ENCODE results near the gene TNFRSF4.

TNFRSF4 gene

DNA sequence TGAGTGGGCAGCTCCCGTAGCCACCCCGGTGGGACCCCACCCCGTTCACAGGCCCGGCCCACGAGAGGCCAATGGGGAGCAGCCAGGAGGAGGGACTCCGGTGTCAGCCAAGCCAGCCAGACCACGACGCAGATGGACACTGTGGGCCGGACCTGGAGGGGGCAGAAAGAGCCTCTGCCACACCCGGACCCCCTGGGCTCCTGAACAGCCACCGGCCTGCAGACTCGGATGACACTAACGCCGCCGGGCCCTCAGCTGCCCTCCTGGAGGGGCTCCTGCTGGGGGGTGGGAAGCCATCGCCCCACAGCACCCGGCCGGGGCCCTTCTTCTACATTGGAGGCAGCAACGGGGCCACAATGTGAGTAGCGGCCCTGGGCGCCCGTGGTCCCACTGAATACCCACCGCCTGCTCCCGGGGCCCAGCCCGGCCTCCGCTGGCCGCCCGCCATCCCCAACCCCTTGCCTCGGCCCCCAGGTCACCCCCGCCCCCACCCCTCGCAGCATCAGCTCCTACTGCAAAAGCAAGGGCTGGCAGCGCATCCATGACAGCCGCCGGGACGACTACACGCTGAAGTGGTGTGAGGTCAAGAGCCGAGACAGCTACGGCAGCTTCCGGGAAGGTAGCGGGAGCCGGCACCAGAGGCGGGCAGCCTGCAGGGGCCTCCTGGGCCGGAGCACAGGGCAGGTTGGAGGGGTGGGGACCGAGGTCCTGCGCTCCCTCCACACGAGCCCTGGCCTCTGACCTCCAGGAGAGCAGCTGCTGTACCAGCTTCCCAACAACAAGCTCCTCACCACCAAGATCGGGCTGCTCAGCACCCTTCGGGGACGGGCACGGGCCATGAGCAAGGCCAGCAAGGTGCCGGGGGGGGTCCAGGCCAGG is 33.7 kb downstream of the TNFRSF4 start:
- no peak for DNase-seq

DNA sequence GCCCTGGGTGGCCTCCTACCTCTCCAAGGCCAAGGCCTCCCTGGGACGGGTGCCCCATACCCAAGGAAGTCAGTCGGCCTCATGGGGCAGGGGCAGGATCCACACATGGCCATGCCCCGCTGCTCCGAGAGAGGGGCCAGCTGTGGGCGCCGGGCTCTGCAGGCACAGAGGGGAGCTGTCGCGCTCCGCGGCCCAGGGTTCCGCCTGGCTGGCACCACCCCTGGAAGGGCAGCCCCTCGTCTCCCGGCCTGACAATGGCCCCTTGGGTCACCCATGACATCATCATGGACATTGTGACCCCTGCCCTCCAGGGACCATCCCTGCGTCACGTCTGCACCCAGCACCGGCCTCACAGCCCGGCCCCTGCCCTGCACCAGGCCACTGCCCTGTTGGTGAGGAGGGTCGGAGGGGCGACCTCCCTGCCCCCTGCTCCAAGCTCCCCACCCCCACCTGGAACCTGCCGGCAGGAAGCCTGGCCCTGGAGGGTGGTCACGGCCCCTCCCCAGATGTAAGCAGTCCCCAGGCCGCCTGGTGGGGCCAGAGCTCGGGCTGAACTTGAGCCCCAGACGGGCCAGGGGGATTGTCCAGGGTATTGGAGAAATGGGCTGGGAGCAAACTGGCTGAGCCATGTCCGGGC is 34.5 kb downstream of the TNFRSF4 start:
- no peak for DNase-seq

DNA sequence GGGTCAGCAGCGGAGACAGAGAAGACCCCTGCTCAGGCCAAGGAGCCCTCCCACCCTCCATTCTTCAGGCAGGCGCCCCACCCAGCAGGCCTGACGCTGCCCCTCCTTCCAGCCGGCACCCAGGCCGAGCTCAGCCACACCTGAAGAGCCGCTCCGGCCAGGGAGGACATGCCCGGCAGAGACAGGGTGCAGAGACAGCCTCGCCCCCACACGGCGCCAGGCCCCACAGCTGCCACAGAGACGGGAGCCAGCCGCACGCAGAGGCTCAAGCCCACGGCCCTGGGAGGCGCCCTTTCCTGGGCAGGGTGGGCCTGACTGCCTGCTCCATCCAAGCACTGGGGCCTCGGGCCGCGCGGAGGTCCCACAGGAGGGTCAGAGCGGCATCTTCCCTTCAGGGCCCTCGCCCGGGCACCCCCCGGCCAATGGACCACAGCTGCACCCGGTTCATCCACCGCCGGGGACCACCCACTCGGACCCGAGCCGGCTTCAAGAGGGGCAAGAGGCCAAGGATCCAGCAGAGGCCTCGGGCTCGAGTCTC is 35.1 kb downstream of the TNFRSF4 start:
- no peak for DNase-seq

DNA sequence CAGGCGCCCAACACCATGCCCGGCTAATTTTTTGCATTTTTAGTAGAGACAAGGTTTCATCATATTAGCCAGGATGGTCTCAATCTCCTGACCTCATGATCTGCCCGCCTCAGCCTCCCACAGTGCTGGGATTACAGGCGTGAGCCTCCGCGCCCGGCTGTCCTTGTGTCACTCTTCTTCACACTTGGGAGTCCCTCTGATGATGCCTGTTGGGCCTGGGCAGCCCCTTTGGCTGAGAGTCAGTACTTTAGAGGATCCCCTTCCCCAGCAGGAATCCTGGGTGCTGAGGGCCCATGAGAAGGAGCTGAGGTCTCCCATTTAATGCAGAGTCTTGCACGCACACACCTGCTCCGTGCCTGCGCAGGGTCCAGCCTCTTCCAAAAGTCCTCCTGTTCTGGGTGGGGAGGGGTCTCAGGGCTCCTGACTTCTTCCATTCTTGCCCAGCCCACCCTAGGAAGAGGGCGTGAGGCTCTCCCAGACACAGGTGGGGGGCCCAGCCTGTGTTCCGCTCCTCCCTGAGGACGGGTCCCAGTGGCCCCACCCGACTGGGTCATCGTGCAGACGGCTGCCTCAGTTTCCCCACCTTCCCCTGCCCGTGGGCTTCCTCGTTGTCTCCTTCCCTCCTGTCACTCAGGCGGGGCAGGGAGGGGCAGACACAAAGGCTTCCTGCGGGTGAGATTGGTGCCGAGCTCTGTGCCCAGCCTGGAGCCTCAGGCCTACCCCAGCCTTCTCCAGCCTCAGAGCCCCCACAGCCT is 36.3 kb downstream of the TNFRSF4 start:
- no peak for DNase-seq

DNA sequence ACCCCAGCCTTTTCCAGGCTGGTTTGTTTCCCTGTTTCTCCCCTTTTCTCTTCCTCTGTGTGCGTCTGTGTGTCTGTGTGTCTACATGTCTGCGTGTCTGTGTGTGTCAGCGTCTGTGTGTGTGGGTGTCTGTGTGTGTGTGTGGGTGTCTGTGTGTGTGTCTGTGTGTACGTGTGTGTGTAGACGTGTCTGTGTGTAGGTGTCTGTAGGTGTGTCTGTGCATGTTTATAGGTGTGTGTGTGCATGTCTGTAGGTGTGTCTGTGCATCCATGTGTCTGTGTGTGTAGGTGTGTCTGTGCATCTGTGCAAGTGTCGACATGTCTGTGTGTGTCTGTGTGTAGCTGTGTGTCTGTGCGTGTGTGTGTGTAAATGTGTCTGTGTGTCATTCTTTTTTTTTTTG is 37.0 kb downstream of the TNFRSF4 start:
- no peak for DNase-seq

DNA sequence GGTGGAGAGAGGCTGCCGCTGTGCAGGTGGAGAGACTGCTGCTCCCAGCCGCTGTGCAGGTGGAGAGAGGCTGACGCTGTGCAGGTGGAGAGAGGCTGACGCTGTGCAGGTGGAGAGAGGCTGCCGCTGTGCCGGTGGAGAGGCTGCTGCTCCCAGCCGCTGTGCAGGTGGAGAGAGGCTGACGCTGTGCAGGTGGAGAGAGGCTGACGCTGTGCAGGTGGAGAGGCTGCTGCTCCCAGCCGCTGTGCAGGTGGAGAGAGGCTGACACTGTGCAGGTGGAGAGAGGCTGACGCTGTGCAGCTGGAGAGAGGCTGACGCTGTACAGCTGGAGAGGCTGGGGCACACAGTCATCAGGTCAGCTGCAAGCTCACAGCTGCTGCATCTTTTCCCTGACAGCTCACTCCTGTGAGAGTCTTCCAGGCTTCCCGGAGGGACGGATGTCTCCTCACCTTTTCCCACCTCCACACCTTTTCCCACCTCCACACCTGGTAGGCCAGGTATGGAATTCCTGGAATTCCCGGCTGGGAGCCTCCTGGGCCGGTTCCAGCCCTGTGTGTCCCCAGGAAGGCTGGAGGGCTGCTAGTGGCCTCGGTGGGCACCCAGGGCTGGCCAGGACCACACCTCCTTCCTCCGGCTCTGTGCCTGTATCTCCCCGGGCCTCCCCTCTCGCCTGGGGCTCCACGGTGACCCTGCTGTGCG is 37.7 kb downstream of the TNFRSF4 start:
- peak; percentile 72 for DNase-seq

DNA sequence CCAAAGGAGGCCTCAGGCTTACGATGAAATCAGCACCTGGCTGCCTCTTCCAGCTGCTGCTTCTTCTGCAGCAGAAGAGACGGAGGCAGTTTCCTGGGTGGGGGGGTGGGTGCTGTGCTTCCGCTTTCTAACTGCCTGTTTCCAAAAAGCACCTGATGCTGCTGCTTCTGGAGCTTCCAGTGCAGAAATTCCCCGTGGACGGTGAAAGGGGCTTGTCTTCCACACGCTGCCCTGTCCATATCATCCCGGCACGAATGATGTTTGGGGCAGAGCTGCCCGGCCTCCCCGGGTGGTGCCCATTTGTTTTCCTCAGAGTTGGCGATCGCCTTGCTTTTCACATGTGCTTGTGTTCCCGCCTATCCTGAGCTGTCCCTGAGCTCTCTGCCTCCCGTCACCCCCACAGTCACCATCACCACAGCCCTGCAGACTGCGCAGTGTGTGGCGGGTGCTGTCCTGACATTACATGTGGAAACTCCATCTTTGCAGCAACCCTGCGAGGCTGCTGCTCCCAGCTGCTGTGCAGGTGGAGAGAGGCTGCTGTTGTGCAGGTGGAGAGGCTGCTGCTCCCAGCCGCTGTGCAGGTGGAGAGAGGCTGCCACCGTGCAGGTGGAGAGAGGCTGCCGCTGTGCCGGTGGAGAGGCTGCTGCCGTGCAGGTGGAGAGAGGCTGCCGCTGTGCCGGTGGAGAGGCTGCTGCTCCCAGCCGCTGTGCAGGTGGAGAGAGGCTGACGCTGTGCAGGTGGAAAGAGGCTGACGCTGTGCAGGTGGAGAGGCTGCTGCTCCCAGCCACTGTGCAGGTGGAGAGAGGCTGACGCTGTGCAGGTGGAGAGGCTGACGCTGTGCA is 38.5 kb downstream of the TNFRSF4 start:
- DNase-seq = peak; percentile 75

DNA sequence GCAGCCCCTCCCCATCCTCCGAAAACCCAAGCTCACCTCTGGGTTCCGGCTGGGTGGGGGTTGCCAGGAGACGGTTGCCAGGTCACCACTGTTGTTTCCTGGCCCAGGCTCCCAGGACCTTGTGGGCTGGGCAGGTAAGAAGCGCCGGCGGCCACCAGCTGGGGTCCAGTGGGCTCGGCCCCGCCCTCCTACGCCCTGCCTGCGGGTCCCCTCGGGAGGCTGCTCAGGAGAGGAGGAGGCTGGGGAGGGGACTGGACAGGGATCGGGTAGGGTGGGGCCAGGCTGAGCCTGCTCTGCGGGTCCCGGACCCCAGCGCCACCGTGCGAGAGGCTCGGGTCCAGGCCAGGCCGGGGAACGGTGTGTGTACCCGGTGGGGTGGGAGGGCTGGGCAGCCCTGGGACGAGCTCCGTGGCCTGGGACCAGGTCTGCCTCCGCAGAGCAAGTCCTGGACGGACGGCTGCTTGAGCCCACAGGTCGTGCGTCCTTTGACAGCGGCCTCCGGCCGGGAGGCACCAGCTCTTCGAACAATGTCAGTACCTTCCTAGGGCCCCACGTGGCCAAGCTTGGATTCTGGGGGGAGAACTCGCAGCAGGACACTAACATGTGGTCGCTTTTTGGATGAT is 40.0 kb downstream of the TNFRSF4 start, which contains the start of gene TTLL10:
Gene TTLL10 (plus strand): TSS at position 88 of the 623 bp plus-strand sequence. CDS start 5,336 bp downstream, outside the sequence.
- no peak for DNase-seq

DNA sequence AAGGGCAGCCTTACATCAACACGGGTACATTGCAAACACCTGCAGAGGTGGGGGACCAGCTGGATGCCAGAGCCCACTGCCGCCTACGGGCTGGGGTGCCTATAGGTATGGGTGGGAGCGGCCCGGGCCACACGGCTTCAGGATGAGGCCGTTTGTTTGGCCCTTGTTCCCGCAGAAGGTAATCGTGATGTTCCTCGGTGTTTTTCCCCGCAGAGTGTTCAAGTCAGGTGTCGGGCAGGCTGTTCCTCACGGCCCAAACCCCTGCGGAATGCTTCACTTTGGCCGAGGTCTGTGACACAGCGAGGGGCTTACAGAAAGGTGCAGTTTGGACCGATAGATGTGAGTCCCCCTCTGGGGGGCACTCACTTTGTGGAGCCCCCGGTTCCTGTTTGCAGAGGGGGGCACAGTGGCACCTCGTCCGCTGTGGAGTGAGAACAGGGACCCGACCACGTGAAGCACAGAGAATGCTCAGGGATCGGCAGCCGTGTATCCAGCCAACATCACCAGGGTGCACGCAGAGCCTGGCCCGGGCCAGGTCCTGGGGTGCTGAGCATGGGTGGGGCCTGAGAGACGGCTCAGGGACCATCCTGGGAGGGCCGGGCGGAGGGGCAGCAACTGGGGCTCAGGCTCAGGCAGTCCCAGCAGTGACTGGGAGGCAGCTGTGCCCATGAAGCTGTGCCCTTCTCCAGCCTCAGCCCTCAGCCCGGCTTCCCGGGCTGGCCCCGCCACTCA is 40.7 kb downstream of the TNFRSF4 start:
- no peak for DNase-seq

DNA sequence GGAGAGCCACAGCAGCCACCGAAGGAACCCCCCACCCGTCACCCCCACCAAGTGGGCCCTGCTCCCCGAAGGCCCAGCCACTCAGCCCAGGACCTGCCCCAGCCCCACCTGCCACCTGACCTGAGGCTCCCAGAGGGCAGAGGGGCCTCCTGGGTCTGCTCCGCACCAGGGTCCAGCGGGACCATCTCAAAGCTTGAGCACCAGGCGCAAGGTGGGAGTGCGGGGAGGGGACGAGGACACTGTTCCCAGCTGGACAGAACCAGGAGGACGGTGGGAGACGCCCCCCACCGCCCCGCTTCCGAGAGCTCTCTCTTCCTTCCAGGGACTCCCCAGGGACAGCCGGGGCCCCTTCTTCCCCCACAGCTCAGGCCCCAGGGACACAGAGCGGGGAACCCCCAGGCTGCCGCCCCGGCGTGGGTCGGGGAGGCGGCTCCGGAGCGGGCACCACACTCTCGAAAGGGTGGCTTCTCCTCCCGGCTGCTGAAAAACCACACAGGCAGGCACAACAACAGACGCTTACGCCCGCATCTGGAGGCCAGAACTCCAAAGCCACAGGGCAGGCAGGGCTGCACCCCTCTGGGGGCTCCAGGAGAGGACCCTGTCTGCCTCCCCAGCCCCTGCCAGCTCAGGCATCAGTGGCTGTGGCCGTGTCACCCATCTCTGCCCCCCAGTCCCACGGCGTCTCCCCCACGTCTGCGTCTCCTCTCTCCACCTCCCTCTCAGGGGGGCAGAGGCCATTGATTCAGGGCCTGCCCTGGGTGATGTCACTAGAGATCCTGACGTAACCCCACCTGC is 42.2 kb downstream of the TNFRSF4 start:
- no peak for DNase-seq

DNA sequence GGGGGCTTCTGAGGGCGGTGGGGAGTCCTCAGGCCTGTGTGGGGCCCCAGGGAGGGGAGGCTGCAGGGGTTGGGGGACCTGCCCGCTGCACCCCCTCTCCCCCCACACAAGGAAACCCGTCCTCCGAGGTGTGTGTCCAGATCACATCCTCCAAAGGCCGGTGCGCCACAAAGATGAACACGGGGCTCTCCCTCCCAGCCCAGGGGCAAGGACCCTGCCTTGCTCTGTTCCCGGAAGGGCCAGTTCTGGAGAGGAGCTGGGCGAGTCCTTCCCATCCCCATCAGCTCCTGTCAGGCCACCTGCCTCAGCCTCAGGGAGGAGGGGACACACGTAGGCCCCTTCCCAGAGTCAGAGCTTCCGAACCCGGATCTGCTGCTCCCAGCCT is 42.8 kb downstream of the TNFRSF4 start:
- DNase-seq = no peak

DNA sequence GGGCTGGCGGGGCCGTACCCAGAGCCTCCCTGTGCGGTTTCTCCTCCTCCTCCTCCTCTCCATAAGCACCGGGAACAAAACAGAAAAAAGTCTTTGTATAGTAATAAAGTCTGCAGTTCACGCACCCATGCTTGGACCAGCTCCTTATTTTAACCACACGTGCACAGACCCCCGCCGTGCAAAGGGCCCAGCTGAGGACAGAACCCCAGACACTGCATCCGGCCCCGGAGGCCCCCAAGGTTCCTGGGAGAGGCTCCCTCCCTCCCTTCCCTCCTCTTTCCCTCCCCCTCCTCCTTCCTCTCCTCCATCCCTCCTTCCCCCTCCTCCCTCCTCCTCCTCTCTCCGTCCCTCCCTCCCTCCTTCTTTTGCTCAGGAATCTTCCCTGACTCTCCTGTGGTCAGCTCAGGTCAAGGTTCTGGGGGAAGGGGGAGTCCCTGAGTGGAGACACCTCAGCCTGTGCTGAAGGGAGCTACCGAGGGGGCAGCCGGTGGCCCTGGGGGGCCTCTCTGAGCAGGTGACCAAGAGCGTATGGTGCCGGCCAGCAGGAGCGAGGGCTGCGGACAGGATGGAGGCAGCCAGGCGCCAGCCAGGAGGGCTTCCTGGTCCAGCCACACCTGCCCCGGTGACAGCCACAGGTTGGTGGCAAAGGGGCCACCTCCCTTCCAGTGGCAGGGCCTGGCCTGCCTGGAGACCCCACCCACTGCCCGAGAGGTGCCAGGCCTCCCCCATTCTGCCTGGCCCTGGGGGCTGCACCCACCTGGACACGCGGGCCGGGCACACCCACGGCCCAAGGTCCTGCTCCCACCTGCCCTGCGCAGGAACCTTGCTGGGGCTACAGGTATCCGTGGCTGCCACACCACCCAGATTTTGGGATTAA is 43.5 kb downstream of the TNFRSF4 start:
- no peak for DNase-seq

DNA sequence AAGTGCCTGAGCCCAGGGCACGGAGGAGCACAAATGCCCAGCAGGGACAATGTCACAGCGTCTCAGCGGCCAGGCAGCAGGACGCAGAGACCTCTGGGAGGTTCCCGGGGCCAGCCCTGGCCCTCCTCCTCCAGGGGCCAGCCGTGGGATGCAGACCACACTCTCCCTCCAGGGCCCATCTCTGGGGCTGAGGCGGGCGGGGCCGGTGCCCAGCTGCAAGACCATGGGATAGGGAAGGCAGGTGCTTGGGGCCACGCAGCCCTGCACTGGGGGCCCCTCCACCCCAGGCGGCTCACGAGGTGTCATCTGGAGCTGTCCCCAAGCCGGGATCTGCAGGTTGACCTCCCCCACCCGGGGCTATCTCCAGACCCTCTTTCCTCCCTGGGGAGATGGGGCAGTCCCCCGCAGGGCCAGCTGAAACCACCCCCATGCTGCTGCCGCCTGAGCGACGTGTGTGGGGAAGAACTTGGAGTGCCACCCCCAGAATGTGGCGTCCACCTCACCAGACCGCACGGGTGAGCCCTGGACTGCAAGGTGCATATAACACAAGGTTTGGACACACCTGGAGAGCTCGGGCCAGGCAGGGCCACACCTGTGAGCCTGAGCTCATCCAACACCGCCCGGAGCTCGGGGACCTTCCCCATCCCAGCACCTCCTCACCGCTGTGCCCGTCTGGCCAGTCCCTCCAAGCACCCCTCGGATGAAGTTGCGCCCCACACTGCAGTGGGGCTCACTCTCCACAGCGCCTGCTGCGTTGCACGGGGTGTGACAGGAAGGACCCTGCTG is 44.3 kb downstream of the TNFRSF4 start:
- DNase-seq = no peak

DNA sequence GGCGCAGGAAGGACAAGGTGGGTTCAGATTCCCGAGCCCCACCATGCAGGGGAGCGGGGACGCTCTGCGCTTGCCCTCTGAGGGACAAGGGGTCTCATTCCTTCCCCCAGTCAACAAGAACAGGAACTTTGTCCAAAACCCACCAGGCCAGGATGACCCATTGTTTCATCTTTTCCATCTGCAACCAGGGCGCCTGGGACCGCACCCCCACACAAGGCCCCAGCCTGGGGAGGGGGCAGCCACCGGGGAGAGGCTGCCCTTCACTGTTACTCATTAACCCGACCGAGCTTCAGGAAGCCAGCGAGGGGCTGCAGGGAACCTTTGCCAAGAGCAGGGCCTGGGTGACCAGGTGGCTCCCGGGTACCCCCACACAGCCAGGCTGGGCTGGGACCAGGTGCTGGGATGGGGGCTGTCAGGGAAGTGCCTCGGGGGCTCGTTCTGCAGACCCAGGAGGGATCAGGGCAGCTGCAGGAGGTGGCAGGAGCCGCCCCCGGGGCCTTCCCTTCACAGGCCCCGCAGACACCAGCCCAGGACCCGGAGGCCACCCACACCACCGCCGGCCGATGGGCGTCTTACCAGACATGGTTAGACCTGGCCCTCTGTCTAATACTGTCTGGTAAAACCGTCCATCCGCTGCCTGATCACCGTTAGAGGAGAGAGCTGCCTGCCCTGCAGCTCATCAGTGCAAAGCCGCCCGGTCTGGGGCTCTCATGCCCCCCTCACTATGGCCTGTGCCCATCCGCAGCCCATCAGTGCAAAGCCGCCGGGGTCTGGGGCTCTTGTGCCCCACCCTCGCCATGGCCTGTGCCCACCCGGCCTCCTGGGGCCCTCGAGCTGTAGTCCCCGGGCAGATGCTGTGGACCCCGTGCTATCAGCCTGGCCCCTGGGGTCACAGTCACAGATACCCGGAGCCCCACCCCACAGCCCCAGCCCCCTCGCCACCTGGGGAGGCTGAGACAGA is 45.2 kb downstream of the TNFRSF4 start:
- DNase-seq = no peak

DNA sequence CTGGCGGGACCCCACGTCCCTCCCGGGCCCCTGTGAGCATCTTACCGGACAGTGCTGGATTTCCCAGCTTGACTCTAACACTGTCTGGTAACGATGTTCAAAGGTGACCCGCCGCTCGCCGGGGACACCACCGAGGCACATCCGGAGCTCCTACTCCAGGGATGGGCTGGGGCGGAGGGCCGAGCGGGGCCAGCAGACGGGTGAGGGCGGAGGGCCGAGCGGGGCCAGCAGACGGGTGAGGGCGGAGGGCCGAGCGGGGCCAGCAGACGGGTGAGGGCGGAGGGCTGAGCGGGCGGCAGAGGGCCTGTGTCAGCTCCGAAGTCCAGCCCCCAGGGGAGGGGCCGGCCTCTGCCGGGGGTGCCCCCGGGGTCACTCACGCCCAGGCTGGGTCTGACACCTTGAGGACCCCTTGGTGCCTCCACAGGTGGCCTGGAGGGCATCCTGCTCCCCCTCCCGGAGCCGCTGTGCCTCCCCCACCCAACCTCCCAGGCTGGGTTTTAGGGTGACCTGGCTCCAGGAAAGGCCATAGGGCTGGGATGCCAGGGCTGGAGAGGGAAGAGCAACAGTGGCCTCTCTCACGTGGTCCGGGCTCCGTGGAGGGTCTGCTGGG is 46.0 kb downstream of the TNFRSF4 start:
- DNase-seq = no peak

DNA sequence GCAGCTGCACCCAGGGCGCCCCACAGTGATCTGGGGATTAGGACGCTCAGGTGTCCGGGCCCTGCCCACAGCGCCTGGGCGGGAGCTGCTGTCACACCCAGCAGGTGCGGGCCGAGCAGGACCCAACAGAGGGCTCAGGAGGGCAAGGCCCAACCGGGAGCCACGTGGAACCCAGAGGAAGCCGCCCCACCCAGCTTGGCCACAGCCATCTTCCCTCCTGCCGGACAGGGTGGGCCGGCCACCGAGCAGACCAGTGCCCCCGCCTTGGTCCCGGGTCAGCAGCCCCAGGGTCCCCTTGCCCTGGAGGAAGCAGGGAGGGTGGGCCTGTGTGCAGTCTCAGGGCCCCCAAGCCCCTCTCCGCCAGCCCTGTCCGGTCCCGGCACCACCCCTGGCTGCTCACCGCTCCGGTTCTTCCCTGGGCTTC is 46.5 kb downstream of the TNFRSF4 start:
- DNase-seq = no peak
